Coronary artery (tissue), 2 donors: ENCODE results near the gene NRTN.

Experiments
- DNase-seq: peaks from one replicate; pipeline ENCODE4 v3.0.0-alpha.2; 2017; ENCODE audit warnings: low spot score
- H3K27ac ChIP-seq, 2 donors: fragments of 200-600 bp; sonication (generic); one replicate each; pipeline ENCODE4 v1.5.1; 2016 to 2019
- H3K4me3 ChIP-seq: fragments of 200-600 bp; sonication (generic); 2 replicates; pipeline ENCODE4 v1.5.1; 2016; ENCODE audit warnings: mild to moderate bottlenecking, moderate library complexity
- CTCF ChIP-seq: fragments of 200-600 bp; sonication (generic); IDR thresholded peaks from one replicate; pipeline ENCODE4 v1.5.1; 2019; ENCODE audit warnings: antibody characterized with exemption

NRTN gene

GRCh38 chr19:5804516-5805461 is at the start of gene NRTN:
Gene NRTN, plus strand, starts transcription at chr19:5805067. Its CDS starts 19,099 bp downstream, at chr19:5824166.
- DNase-seq = no peak
- H3K4me3 ChIP-seq = peak within 1 kb of the TSS; percentile 60
- H3K27ac ChIP-seq = no peak within 1 kb of the TSS
- no peak for TF ChIP-seq CTCF

GRCh38 chr19:5762608-5763217 is 42.2 kb upstream of the NRTN start:
- TF ChIP-seq CTCF = no peak
- no peak overlapping the region for H3K27ac ChIP-seq
- no peak for DNase-seq
- H3K4me3 ChIP-seq = no peak overlapping the region

- no peak for DNase-seq
- no peak for TF ChIP-seq CTCF
- no peak overlapping the region for H3K27ac ChIP-seq
- no peak overlapping the region for H3K4me3 ChIP-seq
Observed at GRCh38 chr19:5765220-5765619, 39.6 kb upstream of the NRTN start.

GRCh38 chr19:5767949-5768348 is 36.9 kb upstream of the NRTN start:
- H3K4me3 ChIP-seq = no peak overlapping the region
- DNase-seq = no peak

GRCh38 chr19:5772416-5772815 is 32.5 kb upstream of the NRTN start:
- Histone ChIP-seq H3K4me3 (no peak overlapping the region), H3K27ac (no peak overlapping the region)
- no peak for TF ChIP-seq CTCF
- no peak for DNase-seq

More at GRCh38 chr19:5767949-5768348, 36.9 kb upstream of the NRTN start:
- no peak overlapping the region for H3K27ac ChIP-seq
- TF ChIP-seq CTCF = no peak

GRCh38 chr19:5773276-5773675 is 31.6 kb upstream of the NRTN start:
- TF ChIP-seq CTCF = no peak
- Histone ChIP-seq H3K27ac (no peak overlapping the region), H3K4me3 (no peak overlapping the region)
- DNase-seq = no peak
